Testis (tissue), 3 donors: ENCODE results near the gene HMBS. TPM values are rescaled to one million over a fixed set of nuclear protein-coding genes. Genes with fewer than 3 reads are reported as not detected.

Source experiments
- DNase-seq: peaks from one replicate; pipeline ENCODE4 v3.0.0-alpha.2; 2019
- H3K27ac ChIP-seq, 2 donors: fragments of 200-600 bp; sonication (generic); one replicate each; pipeline ENCODE4 v1.5.1; 2019
- H3K27me3 ChIP-seq: fragments of 200-600 bp; sonication (generic); one replicate; pipeline ENCODE4 v1.5.1; 2019
- H3K36me3 ChIP-seq: fragments of 200-600 bp; sonication (generic); one replicate; pipeline ENCODE4 v1.5.1; 2017; ENCODE audit warnings: low read depth; ENCODE audit errors: missing control alignments
- H3K4me1 ChIP-seq: fragments of 200-600 bp; sonication (generic); one replicate; pipeline ENCODE4 v1.5.1; 2019
- H3K4me3 ChIP-seq, 2 donors: fragments of 200-600 bp; sonication (generic); one replicate each; pipeline ENCODE4 v1.5.1; 2017 to 2019
- H3K9me3 ChIP-seq: fragments of 200-600 bp; sonication (generic); one replicate; pipeline ENCODE4 v1.5.1; 2017
- POLR2A ChIP-seq: fragments of 450-650 bp; IDR thresholded peaks from one replicate; pipeline ENCODE4 v1.6.1; 2017; ENCODE audit warnings: antibody characterized with exemption, mild to moderate bottlenecking, moderate library complexity
- WGBS, 2 donors: methylation state at CpG; one replicate each; pipeline ENCODE4 v1.1.5; 2018; 5-methylcytosine and 5-hydroxymethylcytosine counted together
- intact Hi-C: fragments of 100-400 bp; cut with DNase I; formaldehyde crosslinking; loops from one replicate; pipeline ENCODE4 v1.15.1; 2023; ENCODE audit warnings: low total_unique reads
- polyA plus RNA-seq: library from polyadenylated mRNA; stranded (reverse); fragments of 350-450 nt; fragmentation: Illumina TruSeq; extraction: RNeasy Lipid Tissue Mini Kit (QIAGEN cat#74804); gene quantifications from one replicate; pipeline ENCODE4 v1.2.3, GENCODE V29; 2014; ENCODE audit warnings: low read depth, low replicate concordance; ENCODE audit not compliant: insufficient read depth
- total RNA-seq, 2 donors: library from RNA; depleted of rRNA; stranded (reverse); fragments of >200 nt; gene quantifications; one replicate each; pipeline ENCODE4 v1.2.3, GENCODE V29; 2016
- TF ChIP-seq, protein P1 (sequence below), 3 experiments: fragments of 450-650 bp in 2 of 3; fragments of 200-600 bp in 1 of 3; sonication (generic) in 1 of 3; IDR thresholded peaks; one replicate each; pipeline ENCODE4 v1.5.1; 2016 to 2019; ENCODE audit warnings: antibody characterized with exemption in 3 of 3, mild to moderate bottlenecking in 2 of 3, moderate library complexity in 1 of 3

Gene HMBS
- total and polyA plus RNA-seq, 3 donors from 2014 or later = 14.0 to 17.3 (median 17.0) TPM

- 1% methylated on average over 14 to 39 of the region's 49 CpGs for WGBS, 2 donors
- H3K9me3 ChIP-seq = no peaks in the 10 kb centered on the region
- H3K4me3 ChIP-seq = peak within 1 kb of the TSS; percentile 84 to 89
- no peak for TF ChIP-seq POLR2A
- TF ChIP-seq, protein P1, sequence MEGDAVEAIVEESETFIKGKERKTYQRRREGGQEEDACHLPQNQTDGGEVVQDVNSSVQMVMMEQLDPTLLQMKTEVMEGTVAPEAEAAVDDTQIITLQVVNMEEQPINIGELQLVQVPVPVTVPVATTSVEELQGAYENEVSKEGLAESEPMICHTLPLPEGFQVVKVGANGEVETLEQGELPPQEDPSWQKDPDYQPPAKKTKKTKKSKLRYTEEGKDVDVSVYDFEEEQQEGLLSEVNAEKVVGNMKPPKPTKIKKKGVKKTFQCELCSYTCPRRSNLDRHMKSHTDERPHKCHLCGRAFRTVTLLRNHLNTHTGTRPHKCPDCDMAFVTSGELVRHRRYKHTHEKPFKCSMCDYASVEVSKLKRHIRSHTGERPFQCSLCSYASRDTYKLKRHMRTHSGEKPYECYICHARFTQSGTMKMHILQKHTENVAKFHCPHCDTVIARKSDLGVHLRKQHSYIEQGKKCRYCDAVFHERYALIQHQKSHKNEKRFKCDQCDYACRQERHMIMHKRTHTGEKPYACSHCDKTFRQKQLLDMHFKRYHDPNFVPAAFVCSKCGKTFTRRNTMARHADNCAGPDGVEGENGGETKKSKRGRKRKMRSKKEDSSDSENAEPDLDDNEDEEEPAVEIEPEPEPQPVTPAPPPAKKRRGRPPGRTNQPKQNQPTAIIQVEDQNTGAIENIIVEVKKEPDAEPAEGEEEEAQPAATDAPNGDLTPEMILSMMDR (IDR thresholded peaks at IDR 0.05) = no peak
- intact Hi-C loops = no loop called here
- no peaks in the 10 kb centered on the region for H3K27me3 ChIP-seq
- H3K36me3 ChIP-seq = no peaks in the 10 kb centered on the region
- peaks cover 26% of the 10 kb centered on the region for H3K4me1 ChIP-seq
- DNase-seq = peak; percentile 93
- peak within 1 kb of the TSS; percentile 33 to 62 for H3K27ac ChIP-seq
Measured at GRCh38 chr11:119106564-119107537, 22.2 kb downstream of the HMBS start, which contains the start of gene C2CD2L. Gene C2CD2L (plus strand): TSS chr11:119107344. CDS start chr11:119107742, 398 bp downstream.

DNA sequence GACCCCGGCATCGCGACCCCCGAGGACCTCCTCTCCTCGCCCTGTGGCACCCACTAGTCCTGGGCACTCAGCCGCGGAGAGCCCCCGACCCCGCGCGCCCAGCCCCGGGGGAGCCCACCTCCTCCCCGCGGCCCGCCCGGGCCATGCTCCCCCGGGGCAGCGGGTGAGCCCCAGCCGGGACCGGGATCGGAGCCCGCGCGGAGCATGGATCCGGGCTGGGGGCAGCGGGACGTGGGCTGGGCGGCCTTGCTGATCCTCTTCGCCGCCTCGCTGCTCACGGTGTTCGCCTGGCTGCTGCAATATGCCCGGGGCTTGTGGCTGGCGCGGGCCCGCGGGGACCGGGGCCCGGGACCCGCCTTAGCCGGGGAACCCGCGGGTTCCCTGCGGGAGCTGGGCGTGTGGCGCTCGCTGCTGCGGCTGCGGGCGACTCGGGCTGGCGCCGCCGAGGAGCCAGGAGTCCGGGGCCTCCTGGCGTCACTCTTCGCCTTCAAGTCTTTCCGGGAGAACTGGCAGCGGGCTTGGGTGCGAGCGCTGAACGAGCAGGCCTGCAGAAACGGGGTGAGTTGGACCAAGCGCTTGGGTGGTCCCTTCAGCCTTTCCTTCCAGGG lies 23.0 kb downstream of the HMBS start:
- Histone ChIP-seq H3K9me3 (no peaks in the 10 kb centered on the region), H3K4me1 (peaks cover 25% of the 10 kb centered on the region), H3K36me3 (no peaks in the 10 kb centered on the region), H3K4me3 (peak overlapping the region; percentile 84 to 89), H3K27me3 (no peaks in the 10 kb centered on the region), H3K27ac (peak overlapping the region; percentile 33 to 53)
- intact Hi-C loops = no loop called here
- WGBS, 2 donors = 1% methylated on average over 36 of the region's 65 CpGs; no CpG with 5 or more reads in 1 of the 2 donors
- TF ChIP-seq, protein P1 (IDR thresholded peaks at IDR 0.05) = no peak
- TF ChIP-seq POLR2A = no peak
- DNase-seq = no peak

GRCh38 chr11:119108146-119108856 lies 23.6 kb downstream of the HMBS start:
- H3K36me3 ChIP-seq = no peaks in the 10 kb centered on the region
- H3K27me3 ChIP-seq = no peaks in the 10 kb centered on the region
- 26 to 27% methylated on average over 7 to 8 of the region's 8 CpGs for WGBS, 2 donors
- DNase-seq = no peak
- TF ChIP-seq, protein P1 (IDR thresholded peaks at IDR 0.05) = no peak
- no peak for TF ChIP-seq POLR2A
- no peak overlapping the region for H3K27ac ChIP-seq
- intact Hi-C loops = no loop called here
- H3K4me1 ChIP-seq = peaks cover 19% of the 10 kb centered on the region
- no peaks in the 10 kb centered on the region for H3K9me3 ChIP-seq
- peak overlapping the region; percentile 84 to 89 for H3K4me3 ChIP-seq

GRCh38 chr11:119108857-119109221 lies 24.2 kb downstream of the HMBS start:
- intact Hi-C loops = no loop called here
- Histone ChIP-seq H3K4me3 (no peak overlapping the region), H3K27me3 (no peaks in the 10 kb centered on the region), H3K4me1 (peaks cover 13% of the 10 kb centered on the region), H3K9me3 (no peaks in the 10 kb centered on the region), H3K36me3 (no peaks in the 10 kb centered on the region), H3K27ac (no peak overlapping the region)
- no peak for DNase-seq
- WGBS, 2 donors = 92 to 98% methylated on average over 2 of the region's 2 CpGs
- TF ChIP-seq POLR2A = no peak

DNA sequence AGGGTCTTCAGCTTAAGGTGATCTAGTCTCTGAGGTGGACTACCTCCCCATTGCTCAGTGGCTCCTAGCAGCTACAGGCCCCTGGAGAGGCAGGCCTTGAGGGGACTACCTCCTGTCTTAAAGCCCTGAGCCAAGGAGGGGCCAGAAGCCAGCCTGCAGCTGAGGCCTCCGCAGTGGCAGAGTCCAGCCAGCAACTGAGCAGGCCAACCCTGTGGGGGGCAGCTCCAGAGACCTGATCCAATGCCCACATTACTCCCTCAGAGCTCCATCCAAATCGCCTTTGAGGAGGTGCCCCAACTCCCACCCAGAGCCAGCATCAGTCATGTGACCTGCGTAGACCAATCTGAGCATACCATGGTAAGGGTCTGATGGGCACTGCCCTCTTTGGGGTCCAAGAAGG lies 25.2 kb downstream of the HMBS start:
- TF ChIP-seq, protein P1 (IDR thresholded peaks at IDR 0.05) = no peak
- no peak for TF ChIP-seq POLR2A
- peaks cover 12% of the 10 kb centered on the region for H3K4me1 ChIP-seq
- no peaks in the 10 kb centered on the region for H3K9me3 ChIP-seq
- no peak overlapping the region for H3K4me3 ChIP-seq
- 95 to 100% methylated on average over 1 to 3 of the region's 3 CpGs for WGBS, 2 donors
- H3K27ac ChIP-seq = no peak overlapping the region
- no peak for DNase-seq
- no peaks in the 10 kb centered on the region for H3K36me3 ChIP-seq
- intact Hi-C loops = no loop called here
- H3K27me3 ChIP-seq = no peaks in the 10 kb centered on the region
